GM12878 (cell line): ENCODE data around the gene LIN7B. TPM values are rescaled to one million over a fixed set of nuclear protein-coding genes. Genes with fewer than 3 reads are reported as not detected.

ENCODE experiments used
- ATAC-seq: fragments of 200-7000 bp; cut with Tn5 transposase; 3 replicates; pipeline ENCODE4 v1.9.1; 2020; ENCODE audit warnings: mild to moderate bottlenecking, moderate library complexity
- BruUV-seq: library from RNA; stranded (reverse); fragments of 400-500 nt; replicated peaks from 2 replicates; lab custom pipeline; 2021; lab: Mats Ljungman, UMichigan
- CTCF ChIA-PET: fragments of 300-600 bp; sonication (Branson Sonifier 250); formaldehyde crosslinking; extraction: SDS; loops from one replicate; lab custom pipeline; 2021; ENCODE audit warnings: inconsistent platforms; lab: Yijun Ruan, JAX
- POLR2A ChIA-PET: fragments of 350-600 bp; formaldehyde crosslinking; extraction: SDS; loops from one replicate; lab custom pipeline; 2021; ENCODE audit warnings: inconsistent platforms; lab: Charles Lee
- RAD21 ChIA-PET: fragments of 300-600 bp; sonication (Branson Sonifier 250); formaldehyde crosslinking; loops from one replicate; lab custom pipeline; 2023; ENCODE audit warnings: antibody characterized with exemption; ENCODE audit not compliant: unreplicated experiment; lab: Charles Lee
- SMC1A ChIA-PET: fragments of 300-600 bp; sonication (Branson Sonifier 250); formaldehyde crosslinking; loops from one replicate; lab custom pipeline; 2023; ENCODE audit not compliant: unreplicated experiment, uncharacterized antibody; lab: Charles Lee
- DNase-seq: peaks from one replicate; pipeline ENCODE4 v3.0.0-alpha.2; 2011; ENCODE audit warnings: low read depth, low spot score
- FAIRE-seq: peaks from 3 replicates; lab custom pipeline; 2011; peaks lifted over from hg19 to GRCh38; lab: Jason Lieb, UNC
- H2AFZ ChIP-seq: 2 replicates; pipeline ENCODE4 v1.6.0; 2011; ENCODE audit warnings: low read depth, low read length, control low read depth; ENCODE audit not compliant: control insufficient read depth
- H3K27ac ChIP-seq: 2 replicates; pipeline ENCODE4 v1.5.1; 2011; ENCODE audit warnings: control low read depth; ENCODE audit not compliant: control insufficient read depth, insufficient read depth
- H3K27me3 ChIP-seq, 2 experiments: replicated peaks in 1 of 2; 2 replicates each; pipeline versions ENCODE4 v1.6.0 to v1.6.1; 2011; ENCODE audit warnings: low read length in 1 of 2; ENCODE audit not compliant: control insufficient read depth in 2 of 2, insufficient read depth in 2 of 2
- H3K36me3 ChIP-seq, 2 experiments: 2 replicates each; pipeline ENCODE4 v1.5.1; 2011; ENCODE audit warnings: low read length in 1 of 2; ENCODE audit not compliant: control insufficient read depth in 2 of 2, insufficient read depth in 2 of 2
- H3K4me1 ChIP-seq: 2 replicates; pipeline ENCODE4 v1.6.1; 2011; ENCODE audit warnings: mild to moderate bottlenecking, low read length, moderate library complexity, mixed read lengths; ENCODE audit not compliant: control insufficient read depth, insufficient read depth
- H3K4me2 ChIP-seq: 2 replicates; pipeline ENCODE4 v1.6.0; 2011; ENCODE audit warnings: control low read depth; ENCODE audit not compliant: control insufficient read depth, insufficient read depth
- H3K4me3 ChIP-seq: fragments of 200-600 bp; sonication (generic); 2 replicates; pipeline ENCODE4 v1.5.1; 2016
- H3K79me2 ChIP-seq: 2 replicates; pipeline ENCODE4 v1.6.0; 2011; ENCODE audit warnings: low read length; ENCODE audit not compliant: control insufficient read depth, insufficient read depth
- H3K9ac ChIP-seq: 2 replicates; pipeline ENCODE4 v1.8.0; 2011; ENCODE audit warnings: low read length, control low read depth, mixed read lengths; ENCODE audit not compliant: control insufficient read depth, insufficient read depth
- H3K9me3 ChIP-seq: replicated peaks from 3 replicates; pipeline ENCODE4 v1.5.1; 2011; ENCODE audit warnings: mild to moderate bottlenecking, low read length; ENCODE audit not compliant: control insufficient read depth, insufficient read depth
- H4K20me1 ChIP-seq: 2 replicates; pipeline ENCODE4 v1.6.0; 2011; ENCODE audit not compliant: control insufficient read depth, insufficient read depth
- TARDBP ChIP-seq: IDR thresholded peaks from 2 replicates; pipeline ENCODE4 v1.6.1; 2016; ENCODE audit warnings: borderline replicate concordance
- WGBS: methylation state at CpG from one replicate; pipeline ENCODE4 v1.1.6; 2016; ENCODE audit warnings: low lambda C conversion rate; ENCODE audit not compliant: insufficient replicate concordance, insufficient coverage; ENCODE audit errors: missing lambda C conversion rate; 5-methylcytosine and 5-hydroxymethylcytosine counted together
- in situ Hi-C: fragments of 300-500 bp; cut with MboI; formaldehyde crosslinking; loops from 9 replicates; pipeline ENCODE4 v1.14.3; 2018; ENCODE audit warnings: mixed read lengths
- intact Hi-C: fragments of 100-400 bp; cut with micrococcal nuclease; formaldehyde crosslinking; loops from one replicate; pipeline ENCODE4 v1.14.2; 2022; ENCODE audit not compliant: unreplicated experiment
- polyA plus RNA-seq, 11 experiments: library from polyadenylated mRNA; depleted of rRNA in 4 of 11; unstranded in 6 of 11; stranded (reverse) in 5 of 11; fragments of >200 nt; fragmentation: Nextera tagmentation in 4 of 11; fragmentation: Illumina TruSeq in 1 of 11; extraction: Ambion mirVana in 4 of 11; extraction: Trizol in 1 of 11; gene quantifications; 1 replicate in 1 of 11; 2 replicates in 10 of 11; pipeline versions ENCODE4 v1.2.1 to v1.2.3, GENCODE V29; 2011 to 2016; ENCODE audit warnings: inconsistent platforms in 2 of 11, missing spikeins in 2 of 11, low read depth in 1 of 11
- small RNA-seq: library from RNA; depleted of rRNA; stranded (forward); fragments of <200 nt; gene quantifications from one replicate; pipeline ENCODE3, GENCODE V24; 2014
- total RNA-seq, 4 experiments: library from RNA; depleted of rRNA in 3 of 4; stranded (reverse); fragments of >200 nt in 3 of 4; fragmentation: Illumina TruSeq in 1 of 4; extraction: Trizol in 1 of 4; gene quantifications; 2 replicates each; pipeline versions ENCODE4 v1.2.1 to v1.2.3, GENCODE V29; 2013 to 2021

Gene LIN7B
- total and polyA plus RNA-seq, 10 of the 15 experiments (the other 5 are each of a cell fraction or from before 2014, with no cell fraction given) = 0.15 to 3.5 (median 1.6) TPM; not detected in 2

GRCh38 chr19:49167857-49168409 is 53.8 kb downstream of the LIN7B start:
- Histone ChIP-seq H3K36me3 (no peaks in the 10 kb centered on the region), H3K79me2 (no peaks in the 10 kb centered on the region), H3K27ac (no peak overlapping the region), H3K27me3 (no peaks in the 10 kb centered on the region), H3K4me3 (no peak overlapping the region), H2AFZ (no peak overlapping the region), H4K20me1 (no peaks in the 10 kb centered on the region), H3K4me2 (no peak overlapping the region), H3K4me1 (no peaks in the 10 kb centered on the region), H3K9me3 (no peaks in the 10 kb centered on the region), H3K9ac (no peak overlapping the region)
- no peak for ATAC-seq
- no peak for TF ChIP-seq TARDBP
- CTCF ChIA-PET = no interaction called here
- DNase-seq = no peak
- FAIRE-seq = no peak
- in situ Hi-C loops (no loop called here), intact Hi-C loops (no loop called here)
- 46% methylated on average over 20 of the region's 25 CpGs for WGBS
- POLR2A ChIA-PET = no interaction called here
- SMC1A ChIA-PET = no interaction called here
- RAD21 ChIA-PET = no interaction called here
- BruUV-seq = no TSS peak

Small RNA genes within 50 kb of the gene (small RNA-seq; reads per million reads assigned to genes)
- not detected for gene RN7SL708P

Other genes starting within 250 kb of the LIN7B start
Only the 7 nearest of the 27 such genes appear.
- not detected in 2 replicates for gene NTF4, start 49.6 kb upstream of the LIN7B start, total RNA-seq (2014; rRNA removed)
- gene NTF4, start 49.6 kb upstream of the LIN7B start, total RNA-seq (2014; rRNA removed; fragmentation: Illumina TruSeq; extraction: Trizol) = not detected in 2 replicates
- gene NTF4, start 49.6 kb upstream of the LIN7B start, total RNA-seq (2021) = not detected in 2 replicates
- gene NTF4, start 49.6 kb upstream of the LIN7B start, polyA plus RNA-seq (2011; rRNA removed) = not detected in 2 replicates
- not detected in 2 replicates for gene NTF4, start 49.6 kb upstream of the LIN7B start, polyA plus RNA-seq (2014; fragmentation: Illumina TruSeq; extraction: Trizol)
- gene NTF4, start 49.6 kb upstream of the LIN7B start, polyA plus RNA-seq (2014; fragmentation: Nextera tagmentation; extraction: Ambion mirVana) = not detected
- not detected in 2 replicates for gene NTF4, start 49.6 kb upstream of the LIN7B start, polyA plus RNA-seq (2014; rRNA removed)
- gene NTF4, start 49.6 kb upstream of the LIN7B start, polyA plus RNA-seq (2016; fragmentation: Nextera tagmentation; extraction: Ambion mirVana) = not detected
- not detected in 2 replicates for gene KCNA7, start 41.7 kb upstream of the LIN7B start, total RNA-seq (2014; rRNA removed)
- gene KCNA7, start 41.7 kb upstream of the LIN7B start, total RNA-seq (2014; rRNA removed; fragmentation: Illumina TruSeq; extraction: Trizol) = not detected in 2 replicates
- not detected in 2 replicates for gene KCNA7, start 41.7 kb upstream of the LIN7B start, total RNA-seq (2021)
- gene KCNA7, start 41.7 kb upstream of the LIN7B start, polyA plus RNA-seq (2011; rRNA removed) = not detected in 2 replicates
- not detected in 2 replicates for gene KCNA7, start 41.7 kb upstream of the LIN7B start, polyA plus RNA-seq (2014; fragmentation: Illumina TruSeq; extraction: Trizol)
- not detected for gene KCNA7, start 41.7 kb upstream of the LIN7B start, polyA plus RNA-seq (2014; fragmentation: Nextera tagmentation; extraction: Ambion mirVana)
- not detected in 2 replicates for gene KCNA7, start 41.7 kb upstream of the LIN7B start, polyA plus RNA-seq (2014; rRNA removed)
- gene KCNA7, start 41.7 kb upstream of the LIN7B start, polyA plus RNA-seq (2016; fragmentation: Nextera tagmentation; extraction: Ambion mirVana) = not detected
- gene SNRNP70, start 28.9 kb upstream of the LIN7B start, total RNA-seq (2014; rRNA removed) = 279 and 350 TPM in 2 replicates
- gene SNRNP70, start 28.9 kb upstream of the LIN7B start, total RNA-seq (2014; rRNA removed; fragmentation: Illumina TruSeq; extraction: Trizol) = 89.2 and 90.2 TPM in 2 replicates
- 193 and 215 TPM in 2 replicates for gene SNRNP70, start 28.9 kb upstream of the LIN7B start, total RNA-seq (2021)
- gene SNRNP70, start 28.9 kb upstream of the LIN7B start, polyA plus RNA-seq (2011; rRNA removed) = 105 and 162 TPM in 2 replicates
- gene SNRNP70, start 28.9 kb upstream of the LIN7B start, polyA plus RNA-seq (2014; fragmentation: Illumina TruSeq; extraction: Trizol) = 102 and 112 TPM in 2 replicates
- gene SNRNP70, start 28.9 kb upstream of the LIN7B start, polyA plus RNA-seq (2014; fragmentation: Nextera tagmentation; extraction: Ambion mirVana) = 10 to 100 TPM in 1 of 2 experiments, 1 to 10 TPM in 1; 2.7 to 14.9 TPM
- 453 and 499 TPM in 2 replicates for gene SNRNP70, start 28.9 kb upstream of the LIN7B start, polyA plus RNA-seq (2014; rRNA removed)
- 100 to 1,000 TPM; 157 to 192 TPM for gene SNRNP70, start 28.9 kb upstream of the LIN7B start, polyA plus RNA-seq (2016; fragmentation: Nextera tagmentation; extraction: Ambion mirVana)
- gene C19orf73, start 4.8 kb downstream of the LIN7B start, total RNA-seq (2014; rRNA removed) = 0.98 and 1.2 TPM in 2 replicates
- 0.49 and 0.60 TPM in 2 replicates for gene C19orf73, start 4.8 kb downstream of the LIN7B start, total RNA-seq (2014; rRNA removed; fragmentation: Illumina TruSeq; extraction: Trizol)
- gene C19orf73, start 4.8 kb downstream of the LIN7B start, total RNA-seq (2021) = 0.74 and 0.90 TPM in 2 replicates
- 0.29 and 0.54 TPM in 2 replicates for gene C19orf73, start 4.8 kb downstream of the LIN7B start, polyA plus RNA-seq (2011; rRNA removed)
- gene C19orf73, start 4.8 kb downstream of the LIN7B start, polyA plus RNA-seq (2014; fragmentation: Illumina TruSeq; extraction: Trizol) = 0.65 TPM in 1 of 2 replicates, not detected in the other
- gene C19orf73, start 4.8 kb downstream of the LIN7B start, polyA plus RNA-seq (2014; fragmentation: Nextera tagmentation; extraction: Ambion mirVana) = under 1 TPM; 0.20 to 0.69 TPM
- 1.0 and 2.1 TPM in 2 replicates for gene C19orf73, start 4.8 kb downstream of the LIN7B start, polyA plus RNA-seq (2014; rRNA removed)
- 1 to 10 TPM; 1.6 to 2.0 TPM for gene C19orf73, start 4.8 kb downstream of the LIN7B start, polyA plus RNA-seq (2016; fragmentation: Nextera tagmentation; extraction: Ambion mirVana)
- 0.73 and 0.87 TPM in 2 replicates for gene PPFIA3, start 5.2 kb downstream of the LIN7B start, total RNA-seq (2014; rRNA removed)
- 0.40 and 0.60 TPM in 2 replicates for gene PPFIA3, start 5.2 kb downstream of the LIN7B start, total RNA-seq (2014; rRNA removed; fragmentation: Illumina TruSeq; extraction: Trizol)
- 1.3 and 1.7 TPM in 2 replicates for gene PPFIA3, start 5.2 kb downstream of the LIN7B start, total RNA-seq (2021)
- 0.71 and 0.79 TPM in 2 replicates for gene PPFIA3, start 5.2 kb downstream of the LIN7B start, polyA plus RNA-seq (2011; rRNA removed)
- 0.21 TPM in 1 of 2 replicates, not detected in the other for gene PPFIA3, start 5.2 kb downstream of the LIN7B start, polyA plus RNA-seq (2014; fragmentation: Illumina TruSeq; extraction: Trizol)
- gene PPFIA3, start 5.2 kb downstream of the LIN7B start, polyA plus RNA-seq (2014; fragmentation: Nextera tagmentation; extraction: Ambion mirVana) = not detected
- 0.62 and 1.3 TPM in 2 replicates for gene PPFIA3, start 5.2 kb downstream of the LIN7B start, polyA plus RNA-seq (2014; rRNA removed)
- gene PPFIA3, start 5.2 kb downstream of the LIN7B start, polyA plus RNA-seq (2016; fragmentation: Nextera tagmentation; extraction: Ambion mirVana) = under 1 TPM in 1 of 2 experiments, not detected in 1; 0.11 TPM
- gene HRC, start 41.0 kb downstream of the LIN7B start, total RNA-seq (2014; rRNA removed) = not detected in 2 replicates
- gene HRC, start 41.0 kb downstream of the LIN7B start, total RNA-seq (2014; rRNA removed; fragmentation: Illumina TruSeq; extraction: Trizol) = not detected in 2 replicates
- not detected in 2 replicates for gene HRC, start 41.0 kb downstream of the LIN7B start, total RNA-seq (2021)
- not detected in 2 replicates for gene HRC, start 41.0 kb downstream of the LIN7B start, polyA plus RNA-seq (2011; rRNA removed)
- not detected in 2 replicates for gene HRC, start 41.0 kb downstream of the LIN7B start, polyA plus RNA-seq (2014; fragmentation: Illumina TruSeq; extraction: Trizol)
- not detected for gene HRC, start 41.0 kb downstream of the LIN7B start, polyA plus RNA-seq (2014; fragmentation: Nextera tagmentation; extraction: Ambion mirVana)
- gene HRC, start 41.0 kb downstream of the LIN7B start, polyA plus RNA-seq (2014; rRNA removed) = not detected in 2 replicates
- gene HRC, start 41.0 kb downstream of the LIN7B start, polyA plus RNA-seq (2016; fragmentation: Nextera tagmentation; extraction: Ambion mirVana) = under 1 TPM in 1 of 2 experiments, not detected in 1; 0.10 TPM
- gene TRPM4, start 43.4 kb downstream of the LIN7B start, total RNA-seq (2014; rRNA removed) = 0.54 TPM in 1 of 2 replicates, not detected in the other
- not detected in 2 replicates for gene TRPM4, start 43.4 kb downstream of the LIN7B start, total RNA-seq (2014; rRNA removed; fragmentation: Illumina TruSeq; extraction: Trizol)
- gene TRPM4, start 43.4 kb downstream of the LIN7B start, total RNA-seq (2021) = 0.10 and 0.32 TPM in 2 replicates
- 0.14 TPM in 1 of 2 replicates, not detected in the other for gene TRPM4, start 43.4 kb downstream of the LIN7B start, polyA plus RNA-seq (2011; rRNA removed)
- not detected in 2 replicates for gene TRPM4, start 43.4 kb downstream of the LIN7B start, polyA plus RNA-seq (2014; fragmentation: Illumina TruSeq; extraction: Trizol)
- gene TRPM4, start 43.4 kb downstream of the LIN7B start, polyA plus RNA-seq (2014; fragmentation: Nextera tagmentation; extraction: Ambion mirVana) = not detected
- 0.64 TPM in 1 of 2 replicates, not detected in the other for gene TRPM4, start 43.4 kb downstream of the LIN7B start, polyA plus RNA-seq (2014; rRNA removed)
- under 1 TPM in 1 of 2 experiments, not detected in 1; 0.15 TPM for gene TRPM4, start 43.4 kb downstream of the LIN7B start, polyA plus RNA-seq (2016; fragmentation: Nextera tagmentation; extraction: Ambion mirVana)